GM19193 (cell line): ENCODE data around the gene CYP1A2.

ENCODE experiments used
- POLR2A ChIP-seq: IDR thresholded peaks from 4 replicates; pipeline ENCODE4 v1.6.1; 2011; ENCODE audit not compliant: insufficient read depth, insufficient read length; ENCODE audit errors: extremely low read depth

The CYP1A2 gene

DNA sequence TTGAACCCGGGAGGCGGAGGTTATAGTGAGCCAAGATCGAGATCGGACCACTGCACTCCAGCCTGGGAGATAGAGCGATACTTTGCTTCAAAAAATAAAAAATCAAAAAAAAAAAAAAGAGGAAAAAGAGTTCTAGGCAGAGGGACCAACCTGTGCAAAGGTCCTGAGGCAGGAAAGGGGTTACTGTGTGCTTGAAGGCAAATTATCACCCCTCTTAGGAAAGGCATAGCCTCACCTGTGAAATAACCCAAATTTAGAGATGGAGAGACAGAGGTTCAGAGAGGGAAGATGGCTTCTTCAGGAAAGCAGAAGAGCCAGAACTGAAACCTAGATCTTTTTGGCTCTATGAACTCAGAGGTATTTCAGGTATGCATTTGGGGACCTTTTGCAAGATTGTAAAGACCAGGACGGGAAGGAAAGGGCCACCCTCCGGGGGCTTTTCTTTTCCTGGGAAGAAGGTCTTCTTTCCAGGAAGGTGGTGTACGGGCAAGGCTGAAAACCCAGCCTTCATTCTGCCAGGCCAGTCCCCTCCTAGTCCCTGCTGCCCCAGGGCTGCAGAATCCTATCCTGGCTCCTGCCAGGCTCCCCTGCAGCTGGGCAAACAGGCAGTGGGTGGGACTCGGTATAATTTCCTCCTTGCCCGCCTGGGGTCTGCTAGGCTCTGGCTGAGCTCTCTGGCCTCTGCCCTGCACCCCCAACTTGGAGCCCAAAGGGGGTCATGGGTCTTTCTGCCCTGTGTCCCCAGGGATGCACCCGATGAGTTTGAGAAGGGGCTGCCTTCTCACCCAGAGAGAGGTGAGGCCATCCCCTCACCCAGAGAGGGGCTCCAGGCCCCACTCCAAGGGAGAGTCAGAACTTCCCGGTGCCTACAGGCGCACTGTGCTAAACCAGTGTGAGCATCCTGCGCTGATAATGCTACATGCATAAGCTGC is 18.8 kb downstream of the CYP1A2 start:
- no peak for TF ChIP-seq POLR2A

DNA sequence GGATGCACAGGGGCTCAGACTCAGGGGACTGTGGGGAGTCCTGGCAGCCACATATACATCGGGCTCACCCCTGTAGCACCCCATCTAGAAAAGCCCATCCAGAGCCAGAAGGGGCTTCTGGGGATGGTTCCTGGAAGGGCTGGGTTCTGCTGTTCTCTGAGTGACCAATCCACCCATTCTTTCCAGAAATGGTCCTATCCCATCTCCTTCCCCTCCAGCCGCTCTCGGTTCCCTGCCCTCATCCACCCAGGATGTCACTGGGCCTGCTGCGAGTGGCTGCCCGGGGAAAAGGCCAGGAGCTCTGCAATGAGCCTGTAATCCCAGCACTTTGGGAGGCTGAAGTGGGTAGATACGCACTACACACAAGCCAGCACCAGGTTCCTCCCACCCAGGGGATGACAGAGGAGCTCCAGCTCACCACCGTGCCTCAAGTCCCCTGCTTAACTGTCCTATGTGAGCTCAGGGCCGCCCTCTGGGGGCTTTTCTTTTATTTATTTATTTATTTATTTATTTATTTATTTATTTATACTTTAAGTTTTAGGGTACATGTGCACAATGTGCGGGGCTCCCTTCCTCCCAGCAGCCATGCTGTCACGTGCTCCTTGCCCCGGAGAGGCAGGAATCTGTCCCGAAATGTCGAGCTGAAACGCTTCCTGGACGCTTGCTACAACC is 19.6 kb downstream of the CYP1A2 start:
- TF ChIP-seq POLR2A: no peak

- TF ChIP-seq POLR2A: no peak
Measured at GRCh38 chr15:74768771-74769342, 20.2 kb downstream of the CYP1A2 start.

- TF ChIP-seq POLR2A: no peak
Measured at GRCh38 chr15:74769463-74770025, 20.9 kb downstream of the CYP1A2 start.

DNA sequence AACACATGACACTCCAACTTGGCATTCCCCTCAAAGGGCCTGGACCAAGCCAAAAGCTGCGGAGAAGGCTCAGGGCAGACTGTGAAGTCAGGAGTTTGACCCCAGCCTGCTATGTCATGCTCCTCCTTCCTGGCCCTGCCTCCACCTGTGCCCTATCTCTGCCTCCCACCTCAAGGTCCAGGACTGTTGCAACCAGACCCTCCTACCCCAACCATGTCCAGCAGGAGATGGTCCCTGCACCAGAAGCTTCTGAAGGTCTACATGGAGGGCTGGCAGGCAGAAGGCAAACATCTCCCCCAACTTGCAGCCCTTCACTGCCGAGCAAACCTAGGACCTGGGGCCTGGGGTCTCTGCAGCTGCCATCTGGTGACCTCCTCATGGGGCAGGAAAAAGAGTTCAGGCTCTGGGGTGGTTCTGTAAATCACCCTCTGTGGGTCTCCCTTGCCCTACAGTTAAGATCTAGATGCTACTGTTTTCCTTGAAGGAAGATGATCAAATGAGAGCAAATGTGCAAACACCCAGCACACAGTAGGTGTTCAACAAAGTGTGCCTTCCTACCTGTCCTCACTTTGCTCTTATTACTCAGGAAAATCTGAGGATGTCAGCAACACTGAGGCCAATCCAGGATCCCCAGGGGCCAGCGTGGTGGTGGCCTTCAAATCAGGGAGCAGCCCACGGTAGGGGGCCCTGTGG is 21.7 kb downstream of the CYP1A2 start:
- no peak for TF ChIP-seq POLR2A

- TF ChIP-seq POLR2A: no peak
Measured at GRCh38 chr15:74773329-74773728, 24.7 kb downstream of the CYP1A2 start.

- no peak for TF ChIP-seq POLR2A
Measured at GRCh38 chr15:74773731-74774252, 25.1 kb downstream of the CYP1A2 start.

GRCh38 chr15:74775132-74775562 is 26.5 kb downstream of the CYP1A2 start:
- no peak for TF ChIP-seq POLR2A

DNA sequence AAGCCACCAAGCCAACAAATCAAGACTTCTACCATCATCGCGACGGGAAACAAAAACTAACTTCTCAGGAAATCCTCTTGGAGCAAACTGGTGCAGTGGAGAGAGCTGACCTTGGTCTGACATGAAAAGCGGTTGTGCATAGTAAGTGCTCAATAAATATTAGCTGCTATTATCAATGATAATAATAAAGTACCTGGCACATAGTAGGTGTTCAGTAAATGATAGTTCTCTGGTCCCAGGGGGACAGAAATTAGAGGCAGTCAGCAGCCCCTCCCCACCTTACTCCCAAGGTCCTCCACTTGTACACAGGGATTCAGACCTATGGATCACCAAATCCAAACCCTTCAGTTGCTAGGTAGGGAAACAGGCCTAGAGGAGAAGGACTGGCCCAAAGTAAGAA is 27.2 kb downstream of the CYP1A2 start:
- TF ChIP-seq POLR2A: no peak

GRCh38 chr15:74776821-74777768 is 28.4 kb downstream of the CYP1A2 start:
- TF ChIP-seq POLR2A: peak; percentile 61

- no peak for TF ChIP-seq POLR2A
Measured at GRCh38 chr15:74777769-74778598, 29.3 kb downstream of the CYP1A2 start.

- TF ChIP-seq POLR2A: no peak
Measured at GRCh38 chr15:74778599-74778970, 29.9 kb downstream of the CYP1A2 start.

DNA sequence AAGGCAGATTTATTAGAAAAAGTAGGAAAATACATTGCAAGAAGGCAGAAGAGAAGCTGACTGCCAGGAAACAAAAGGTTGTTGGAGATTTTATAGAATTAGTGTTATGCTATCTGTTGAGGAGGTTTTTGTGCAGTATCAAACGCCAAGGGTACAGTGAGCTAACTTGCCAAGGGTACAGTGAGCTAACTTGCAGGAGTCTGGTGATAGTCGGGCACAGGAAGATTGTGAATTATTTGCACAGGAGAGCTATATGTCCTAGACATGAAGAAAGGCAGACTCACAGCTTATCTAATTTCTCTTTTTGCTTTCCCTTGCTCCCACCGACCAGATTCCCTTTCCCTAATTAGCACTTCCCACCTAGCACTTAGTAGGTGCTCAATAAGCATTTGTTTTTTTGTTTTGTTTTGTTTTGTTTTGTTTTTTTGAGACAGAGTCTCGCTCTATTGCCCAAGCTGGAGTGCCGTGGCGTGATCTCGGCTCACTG is 30.6 kb downstream of the CYP1A2 start:
- no peak for TF ChIP-seq POLR2A
